Hepatocyte (in vitro differentiated cells): ENCODE data around the gene ZNF701. TPM values are rescaled to one million over a fixed set of nuclear protein-coding genes. Genes with fewer than 3 reads are reported as not detected.

ENCODE experiments used
- DNase-seq: peaks from one replicate; pipeline ENCODE4 v3.0.0-alpha.2; 2016; ENCODE audit warnings: low spot score
- H2AFZ ChIP-seq: fragments of 200-600 bp; sonication (generic); 2 replicates; pipeline ENCODE4 v1.6.0; 2016; ENCODE audit warnings: antibody characterized with exemption, mild to moderate bottlenecking
- H3K27ac ChIP-seq: fragments of 200-600 bp; sonication (generic); 2 replicates; pipeline ENCODE4 v1.5.1; 2016; ENCODE audit warnings: mild to moderate bottlenecking
- H3K27me3 ChIP-seq: fragments of 200-600 bp; sonication (generic); 2 replicates; pipeline ENCODE4 v1.6.1; 2016
- H3K36me3 ChIP-seq: fragments of 200-600 bp; sonication (generic); replicated peaks from 2 replicates; pipeline ENCODE4 v1.5.1; 2016; ENCODE audit warnings: low read depth; ENCODE audit not compliant: insufficient read depth
- H3K4me1 ChIP-seq: fragments of 200-600 bp; sonication (generic); 2 replicates; pipeline ENCODE4 v1.5.1; 2016; ENCODE audit warnings: mild to moderate bottlenecking, moderate library complexity; ENCODE audit not compliant: insufficient read depth
- H3K4me2 ChIP-seq: fragments of 200-600 bp; sonication (generic); 2 replicates; pipeline ENCODE4 v1.6.0; 2016
- H3K4me3 ChIP-seq: fragments of 200-600 bp; sonication (generic); 2 replicates; pipeline ENCODE4 v1.5.1; 2016; ENCODE audit warnings: mild to moderate bottlenecking
- H3K79me2 ChIP-seq: fragments of 200-600 bp; sonication (generic); 2 replicates; pipeline ENCODE4 v1.6.0; 2017; ENCODE audit warnings: mild to moderate bottlenecking
- H3K9me2 ChIP-seq: fragments of 200-600 bp; sonication (generic); replicated peaks from 2 replicates; pipeline ENCODE4 v1.6.0; 2017; ENCODE audit warnings: mild to moderate bottlenecking; ENCODE audit not compliant: insufficient read depth
- H3K9me3 ChIP-seq: fragments of 200-600 bp; sonication (generic); 2 replicates; pipeline ENCODE4 v1.5.1; 2016; ENCODE audit warnings: low read depth, mild to moderate bottlenecking
- H4K20me1 ChIP-seq: fragments of 200-600 bp; sonication (generic); 2 replicates; pipeline ENCODE4 v1.6.0; 2016; ENCODE audit warnings: mild to moderate bottlenecking; ENCODE audit not compliant: insufficient read depth, poor library complexity, severe bottlenecking
- CTCF ChIP-seq: fragments of 200-600 bp; sonication (generic); IDR thresholded peaks from 2 replicates; pipeline ENCODE4 v1.5.1; 2016; ENCODE audit warnings: antibody characterized with exemption, mild to moderate bottlenecking; ENCODE audit not compliant: poor library complexity
- EZH2 ChIP-seq: fragments of 200-600 bp; sonication (generic); IDR thresholded peaks from 2 replicates; pipeline ENCODE4 v1.6.1; 2016; ENCODE audit warnings: antibody characterized with exemption, mild to moderate bottlenecking, borderline replicate concordance
- EZH2phosphoT487 ChIP-seq: fragments of 200-600 bp; sonication (generic); IDR thresholded peaks from one replicate; pipeline ENCODE4 v1.6.1; 2018; ENCODE audit warnings: antibody characterized with exemption, mild to moderate bottlenecking, low read depth, moderate library complexity; ENCODE audit not compliant: unreplicated experiment, severe bottlenecking
- WGBS: methylation state at CpG from one replicate; pipeline ENCODE4 v1.1.6; 2016; ENCODE audit warnings: low lambda C conversion rate; ENCODE audit errors: missing lambda C conversion rate; 5-methylcytosine and 5-hydroxymethylcytosine counted together
- polyA plus RNA-seq: library from polyadenylated mRNA; unstranded; fragments of >200 nt; fragmentation: Nextera tagmentation; extraction: Ambion mirVana; gene quantifications from 2 replicates; pipeline ENCODE4 v1.2.1, GENCODE V29; 2016
- total RNA-seq: library from RNA; depleted of rRNA; stranded (reverse); fragments of >200 nt; gene quantifications from 2 replicates; pipeline ENCODE4 v1.2.3, GENCODE V29; 2014

The ZNF701 gene
- total and polyA plus RNA-seq, 2 experiments from 2014 or later, result 9.3 to 15.2 TPM

GRCh38 chr19:52527134-52527955 lies 42.7 kb upstream of the ZNF701 start, which contains the start of gene ZNF808:
TSS of gene ZNF808 (plus strand) at chr19:52527668. CDS start at chr19:52543285, 15,617 bp downstream.
- no peaks in the 10 kb centered on the region for H3K9me3 ChIP-seq
- H3K27ac ChIP-seq, result peak within 1 kb of the TSS; percentile 98
- TF ChIP-seq EZH2, result no peak
- peak; percentile 56 for TF ChIP-seq CTCF
- DNase-seq, result peak; percentile 97
- peaks cover 45% of the 10 kb centered on the region for H3K79me2 ChIP-seq
- H3K4me1 ChIP-seq, result peaks cover 15% of the 10 kb centered on the region
- H2AFZ ChIP-seq, result peak within 1 kb of the TSS; percentile 92
- no peaks in the 10 kb centered on the region for H3K27me3 ChIP-seq
- peak within 1 kb of the TSS; percentile 95 for H3K4me3 ChIP-seq
- no peaks in the 10 kb centered on the region for H3K36me3 ChIP-seq
- H4K20me1 ChIP-seq, result no peaks in the 10 kb centered on the region
- H3K4me2 ChIP-seq, result peak within 1 kb of the TSS; percentile 98
- WGBS, result under 1% methylated on average over 37 of the region's 54 CpGs
- no peaks in the 10 kb centered on the region for H3K9me2 ChIP-seq

- Histone ChIP-seq H3K27me3 (no peaks in the 10 kb centered on the region), H3K27ac (peak overlapping the region; percentile 98), H3K4me2 (peak overlapping the region; percentile 98), H4K20me1 (no peaks in the 10 kb centered on the region), H3K36me3 (no peaks in the 10 kb centered on the region), H3K4me3 (peak overlapping the region; percentile 95), H3K9me2 (no peaks in the 10 kb centered on the region), H3K4me1 (peaks cover 15% of the 10 kb centered on the region), H3K9me3 (no peaks in the 10 kb centered on the region), H3K79me2 (peaks cover 51% of the 10 kb centered on the region), H2AFZ (peak overlapping the region; percentile 92)
- DNase-seq, result peak; percentile 40
- 1% methylated on average over 15 of the region's 25 CpGs for WGBS
- no peak for TF ChIP-seq EZH2
- TF ChIP-seq CTCF, result no peak
- no peak for TF ChIP-seq EZH2phosphoT487
Measured at GRCh38 chr19:52527956-52528351, 42.1 kb upstream of the ZNF701 start.

GRCh38 chr19:52532480-52532879 lies 37.6 kb upstream of the ZNF701 start:
- Histone ChIP-seq H3K27me3 (no peaks in the 10 kb centered on the region), H3K36me3 (no peaks in the 10 kb centered on the region), H3K4me3 (no peak overlapping the region), H3K27ac (no peak overlapping the region), H3K9me3 (no peaks in the 10 kb centered on the region), H3K9me2 (no peaks in the 10 kb centered on the region), H3K4me1 (peaks cover 15% of the 10 kb centered on the region), H3K79me2 (peaks cover 69% of the 10 kb centered on the region), H4K20me1 (no peaks in the 10 kb centered on the region), H3K4me2 (no peak overlapping the region), H2AFZ (no peak overlapping the region)
- TF ChIP-seq CTCF, result no peak
- no peak for TF ChIP-seq EZH2phosphoT487
- no peak for TF ChIP-seq EZH2
- WGBS, result 92% methylated on average over 2 of the region's 2 CpGs
- no peak for DNase-seq
